Liver (tissue), 9 donors: ENCODE measurements around the gene CLPSL2. TPM values are rescaled to one million over a fixed set of nuclear protein-coding genes. Genes with fewer than 3 reads are reported as not detected.

Source experiments
- DNase-seq: peaks from one replicate; pipeline ENCODE4 v3.0.0-alpha.2; 2017; ENCODE audit warnings: low spot score
- H3K27ac ChIP-seq, 2 donors: one replicate each; pipeline ENCODE4 v1.7.0; 2013; ENCODE audit warnings: inconsistent platforms in 2 of 2, low read length in 2 of 2, control low read depth in 1 of 2, low read depth in 1 of 2, mild to moderate bottlenecking in 1 of 2
- H3K27me3 ChIP-seq, 4 donors: one replicate each; pipeline versions ENCODE4 v1.6.1 to v1.7.0; 2013; ENCODE audit warnings: low read length in 3 of 4, inconsistent platforms in 1 of 4, mild to moderate bottlenecking in 1 of 4, moderate library complexity in 1 of 4; ENCODE audit not compliant: control insufficient read depth in 4 of 4, insufficient read depth in 4 of 4
- H3K36me3 ChIP-seq, 4 donors: one replicate each; pipeline versions ENCODE4 v1.6.1 to v1.7.0; 2013; ENCODE audit warnings: low read length in 3 of 4, mild to moderate bottlenecking in 3 of 4, low read depth in 1 of 4, moderate library complexity in 1 of 4; ENCODE audit not compliant: control insufficient read depth in 4 of 4, insufficient read depth in 3 of 4
- H3K4me1 ChIP-seq, 4 donors: one replicate each; pipeline versions ENCODE4 v1.6.1 to v1.7.0; 2013; ENCODE audit warnings: low read length in 3 of 4, mild to moderate bottlenecking in 3 of 4, moderate library complexity in 1 of 4; ENCODE audit not compliant: control insufficient read depth in 4 of 4, insufficient read depth in 4 of 4
- H3K4me3 ChIP-seq, 3 donors: one replicate each; pipeline versions ENCODE4 v1.6.1 to v1.7.0; 2013; ENCODE audit warnings: low read length in 3 of 3, control low read depth in 1 of 3, low read depth in 1 of 3, mild to moderate bottlenecking in 1 of 3
- H3K9ac ChIP-seq, 2 donors: one replicate each; pipeline ENCODE4 v1.7.0; 2013; ENCODE audit warnings: low read length in 2 of 2, mild to moderate bottlenecking in 2 of 2, moderate library complexity in 2 of 2, control low read depth in 1 of 2, low read depth in 1 of 2
- H3K9me3 ChIP-seq, 4 donors: one replicate each; pipeline versions ENCODE4 v1.6.1 to v1.7.0; 2013; ENCODE audit warnings: low read length in 3 of 4; ENCODE audit not compliant: control insufficient read depth in 4 of 4
- ATF3 ChIP-seq: IDR thresholded peaks from 2 replicates; pipeline ENCODE4 v1.6.1; 2016; ENCODE audit warnings: antibody characterized with exemption
- CTCF ChIP-seq: fragments of 150-350 bp; IDR thresholded peaks from 2 replicates; pipeline ENCODE4 v1.5.1; 2017; ENCODE audit warnings: improper control_type of control experiment, low read depth, low read length; ENCODE audit not compliant: missing input control
- EGR1 ChIP-seq, 2 donors: IDR thresholded peaks; 2 replicates each; pipeline ENCODE4 v1.6.1; 2016 to 2018; ENCODE audit warnings: antibody characterized with exemption in 2 of 2, low read depth in 2 of 2
- FOXA1 ChIP-seq: IDR thresholded peaks from 2 replicates; pipeline ENCODE4 v1.6.1; 2016; ENCODE audit warnings: antibody characterized with exemption
- FOXA2 ChIP-seq: IDR thresholded peaks from 2 replicates; pipeline ENCODE4 v1.6.1; 2016; ENCODE audit warnings: antibody characterized with exemption
- GABPA ChIP-seq, 2 donors: IDR thresholded peaks in 1 of 2; conservative IDR thresholded peaks in 1 of 2; 2 replicates each; pipeline ENCODE4 v1.6.1; 2016; ENCODE audit warnings: antibody characterized with exemption in 2 of 2, mild to moderate bottlenecking in 1 of 2, moderate library complexity in 1 of 2
- HNF4A ChIP-seq, 2 donors: conservative IDR thresholded peaks; 2 replicates each; pipeline ENCODE4 v1.6.1; 2016; ENCODE audit warnings: antibody characterized with exemption in 2 of 2, mild to moderate bottlenecking in 2 of 2
- HNF4G ChIP-seq: IDR thresholded peaks from 2 replicates; pipeline ENCODE4 v1.6.1; 2016; ENCODE audit warnings: antibody characterized with exemption
- JUND ChIP-seq, 2 donors: IDR thresholded peaks; 2 replicates each; pipeline ENCODE4 v1.6.1; 2016; ENCODE audit warnings: antibody characterized with exemption in 2 of 2
- MAX ChIP-seq: IDR thresholded peaks from 2 replicates; pipeline ENCODE4 v1.6.1; 2016; ENCODE audit warnings: antibody characterized with exemption
- NR2F2 ChIP-seq: IDR thresholded peaks from 2 replicates; pipeline ENCODE4 v1.6.1; 2016; ENCODE audit warnings: antibody characterized with exemption
- RAD21 ChIP-seq, 2 donors: IDR thresholded peaks; 2 replicates each; pipeline ENCODE4 v1.6.1; 2016; ENCODE audit warnings: antibody characterized with exemption in 2 of 2, mild to moderate bottlenecking in 2 of 2
- RXRA ChIP-seq, 2 donors: IDR thresholded peaks; 2 replicates each; pipeline ENCODE4 v1.6.1; 2017 to 2018; ENCODE audit warnings: antibody characterized with exemption in 2 of 2, mild to moderate bottlenecking in 1 of 2
- TAF1 ChIP-seq: conservative IDR thresholded peaks from 2 replicates; pipeline ENCODE4 v1.6.1; 2016; ENCODE audit warnings: antibody characterized with exemption, mild to moderate bottlenecking
- YY1 ChIP-seq: IDR thresholded peaks from 2 replicates; pipeline ENCODE4 v1.6.1; 2016; ENCODE audit warnings: antibody characterized with exemption, mild to moderate bottlenecking
- ZBTB33 ChIP-seq: IDR thresholded peaks from 2 replicates; pipeline ENCODE4 v1.6.1; 2016; ENCODE audit warnings: antibody characterized with exemption
- WGBS: extraction: QIAGEN DNeasy Blood & Tissue Kit; methylation state at CpG from one replicate; pipeline ENCODE4 v1.1.7; 2013; 5-methylcytosine and 5-hydroxymethylcytosine counted together
- polyA plus RNA-seq, 2 donors: library from polyadenylated mRNA; stranded (reverse) in 1 of 2; unstranded in 1 of 2; fragments of 200-250 nt in 1 of 2; fragments of >200 nt in 1 of 2; fragmentation: Nextera tagmentation in 1 of 2; extraction: Ambion mirVana in 1 of 2; gene quantifications; one replicate each; pipeline versions ENCODE4 v1.2.1 to v1.2.3, GENCODE V29; 2013 to 2015
- total RNA-seq, 2 donors: library from RNA; depleted of rRNA; stranded (reverse); fragments of >200 nt; gene quantifications; one replicate each; pipeline ENCODE4 v1.2.3, GENCODE V29; 2014
- donor health status: healthy.
- donor health status: healthy.
- donor health status: healthy.
- donor health status: healthy.
- donor health status: healthy.

The CLPSL2 gene
- total and polyA plus RNA-seq, 4 donors = not detected

- TF ChIP-seq RXRA (IDR thresholded peaks at IDR 0.05) (no peak), HNF4A (conservative IDR thresholded peaks at IDR 0.05) (no peak), RAD21 (IDR thresholded peaks at IDR 0.05) (no peak), ATF3 (no peak), FOXA1 (no peak), EGR1 (IDR thresholded peaks at IDR 0.05; ENCODE audit: low read depth in 2 of 2) (no peak), HNF4G (no peak), FOXA2 (no peak), YY1 (no peak), GABPA (IDR thresholded peaks at IDR 0.05 in 1 of 2, conservative IDR thresholded peaks at IDR 0.05 in 1 of 2) (no peak), MAX (no peak)
- no peaks in the 10 kb centered on the region for H3K27me3 ChIP-seq
- no peak overlapping the region for H3K4me3 ChIP-seq
- H3K36me3 ChIP-seq = no peaks in the 10 kb centered on the region
- DNase-seq = no peak
- 96% methylated on average over 7 of the region's 7 CpGs for WGBS
- H3K9me3 ChIP-seq = peaks cover 0 to 2% (median 0%) of the 10 kb centered on the region in 4 donors
- no peaks in the 10 kb centered on the region for H3K4me1 ChIP-seq
- no peak overlapping the region for H3K9ac ChIP-seq
- H3K27ac ChIP-seq = no peak overlapping the region
Observed at GRCh38 chr6:35750557-35750956, 25.8 kb upstream of the CLPSL2 start.

GRCh38 chr6:35751594-35751993 is 24.8 kb upstream of the CLPSL2 start:
- Histone ChIP-seq H3K27me3 (no peaks in the 10 kb centered on the region), H3K9me3 (peaks cover 0 to 2% (median 0%) of the 10 kb centered on the region in 4 donors), H3K9ac (no peak overlapping the region), H3K27ac (no peak overlapping the region), H3K4me1 (no peaks in the 10 kb centered on the region), H3K4me3 (no peak overlapping the region), H3K36me3 (no peaks in the 10 kb centered on the region)
- 81% methylated on average over 4 of the region's 4 CpGs for WGBS
- TF ChIP-seq ZBTB33 = no peak
- TF ChIP-seq RXRA (IDR thresholded peaks at IDR 0.05) = no peak
- TF ChIP-seq FOXA2 = no peak
- TF ChIP-seq HNF4G = no peak
- no peak for TF ChIP-seq GABPA (IDR thresholded peaks at IDR 0.05 in 1 of 2, conservative IDR thresholded peaks at IDR 0.05 in 1 of 2)
- no peak for TF ChIP-seq CTCF
- TF ChIP-seq JUND (IDR thresholded peaks at IDR 0.05) = no peak
- no peak for TF ChIP-seq MAX
- TF ChIP-seq EGR1 (IDR thresholded peaks at IDR 0.05; ENCODE audit: low read depth in 2 of 2) = no peak
- no peak for TF ChIP-seq TAF1
- TF ChIP-seq RAD21 (IDR thresholded peaks at IDR 0.05) = no peak
- no peak for TF ChIP-seq FOXA1
- TF ChIP-seq YY1 = no peak
- no peak for TF ChIP-seq NR2F2
- no peak for DNase-seq
